GM21526 (cell line): ENCODE measurements around the gene VPS26C.
A peak's percentile ranks its signal among the peaks of the same experiment; 100 is the strongest.

ENCODE experiments used
- ATAC-seq: cut with Tn5 transposase; IDR thresholded peaks from one replicate; pipeline ENCODE4 v1.9.1; 2021; ENCODE audit warnings: moderate library complexity; ENCODE audit not compliant: unreplicated experiment, low FRiP score

The VPS26C gene

DNA sequence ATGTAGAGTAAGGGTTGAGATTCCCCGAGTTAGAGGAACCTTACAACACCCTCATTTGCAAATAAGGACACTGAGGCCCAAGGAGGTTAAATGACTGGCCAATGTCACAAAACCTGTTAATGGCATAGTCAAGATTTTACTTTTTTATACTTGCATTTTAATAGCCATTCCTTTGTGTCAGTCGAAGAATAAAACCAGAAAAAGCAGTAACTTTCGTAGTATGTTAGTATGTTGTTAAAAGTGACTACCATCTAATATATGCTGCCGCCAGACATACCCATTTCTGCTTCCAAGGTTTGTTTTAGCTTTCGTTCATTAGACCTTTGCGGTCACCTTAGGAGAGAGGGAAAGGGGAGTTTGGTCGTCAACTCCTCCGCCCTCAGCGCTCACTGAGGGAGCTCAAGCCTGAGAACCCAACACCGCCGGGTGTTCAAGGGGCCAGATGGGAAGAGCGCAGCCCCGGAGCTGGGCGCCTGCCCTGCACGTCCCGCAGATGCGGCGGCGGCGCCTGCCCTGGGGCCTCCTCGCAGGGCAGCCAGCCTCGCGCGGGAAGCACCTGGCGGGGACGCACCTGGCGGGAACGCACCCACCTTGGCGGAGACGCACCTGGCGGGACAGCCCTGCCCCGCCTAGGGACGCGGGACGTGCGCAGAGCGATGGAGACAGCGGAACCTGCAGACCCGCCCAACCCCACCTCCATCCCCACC is 466 bp downstream of the VPS26C start:
- ATAC-seq = peak; percentile 12

DNA sequence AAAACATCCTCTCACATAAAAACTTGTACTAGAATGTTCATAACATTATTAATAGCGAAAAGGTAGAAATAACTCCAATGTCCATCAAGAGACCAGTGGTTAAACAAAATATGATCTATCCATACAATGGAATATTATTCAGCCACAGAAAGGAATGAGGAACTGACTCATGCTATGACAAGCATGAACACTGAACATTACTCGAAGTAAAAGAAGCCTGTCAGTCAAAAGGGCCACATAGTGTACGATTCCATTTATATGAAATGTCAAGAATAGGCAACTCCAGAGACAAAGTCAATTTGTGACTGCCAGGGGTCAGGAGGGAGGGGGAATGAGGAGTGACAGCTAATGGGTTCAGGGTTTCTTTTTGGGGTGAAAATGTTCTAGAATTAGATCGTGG is 2.3 kb downstream of the VPS26C start:
- ATAC-seq = no peak

DNA sequence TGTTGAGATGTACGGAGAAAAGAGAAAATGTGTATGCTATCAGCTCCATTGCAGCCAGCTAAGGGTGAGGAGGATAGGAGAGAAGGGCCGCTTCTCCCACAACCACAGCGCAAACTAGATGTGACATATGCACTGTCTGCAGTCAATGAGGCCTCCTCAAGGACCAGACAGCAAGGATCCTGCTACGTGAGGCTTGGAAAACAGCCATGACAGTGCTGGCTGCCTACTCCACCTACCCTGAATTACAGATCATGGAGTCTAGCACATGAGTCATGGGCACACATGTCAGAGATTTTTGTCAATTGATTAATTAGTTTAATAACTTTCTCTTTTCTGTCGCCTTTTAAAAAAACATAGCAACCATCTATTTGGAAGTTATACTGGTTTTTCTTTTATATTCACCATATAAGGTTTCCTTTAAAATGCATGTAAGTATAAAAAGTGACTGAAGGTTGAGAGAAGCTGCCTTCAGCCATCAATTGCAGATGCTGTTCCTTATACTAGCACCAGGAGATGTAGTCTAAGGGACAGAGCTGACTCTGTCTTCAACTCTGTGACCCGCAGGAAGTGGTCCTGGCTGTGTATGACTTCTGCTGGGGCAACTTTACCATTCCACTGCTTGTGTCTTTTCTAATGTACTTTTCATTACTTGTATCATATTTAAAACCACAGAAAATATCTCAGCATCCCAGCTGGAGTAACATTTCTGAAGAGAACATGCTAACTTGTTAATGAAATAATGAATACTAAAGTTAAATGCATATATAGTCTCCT is 3.1 kb downstream of the VPS26C start:
- no peak for ATAC-seq

DNA sequence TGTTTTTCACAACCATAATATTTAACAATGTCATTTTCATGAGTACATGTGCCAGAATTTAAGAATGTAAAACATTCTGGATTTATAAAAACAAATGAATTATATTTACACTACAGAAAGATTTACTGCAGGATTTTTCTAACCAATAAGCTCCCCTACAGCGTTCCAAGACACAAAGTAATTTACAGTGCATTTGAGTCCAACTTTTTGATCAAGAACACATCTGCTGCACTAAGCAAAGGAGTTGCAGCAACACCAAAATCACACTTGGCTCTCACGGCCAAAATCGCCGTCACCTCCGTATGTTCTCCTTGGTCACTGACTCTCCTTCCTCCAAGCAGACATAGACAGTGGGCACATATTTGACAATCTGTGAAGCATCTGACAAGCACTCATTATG is 7.7 kb downstream of the VPS26C start:
- no peak for ATAC-seq

DNA sequence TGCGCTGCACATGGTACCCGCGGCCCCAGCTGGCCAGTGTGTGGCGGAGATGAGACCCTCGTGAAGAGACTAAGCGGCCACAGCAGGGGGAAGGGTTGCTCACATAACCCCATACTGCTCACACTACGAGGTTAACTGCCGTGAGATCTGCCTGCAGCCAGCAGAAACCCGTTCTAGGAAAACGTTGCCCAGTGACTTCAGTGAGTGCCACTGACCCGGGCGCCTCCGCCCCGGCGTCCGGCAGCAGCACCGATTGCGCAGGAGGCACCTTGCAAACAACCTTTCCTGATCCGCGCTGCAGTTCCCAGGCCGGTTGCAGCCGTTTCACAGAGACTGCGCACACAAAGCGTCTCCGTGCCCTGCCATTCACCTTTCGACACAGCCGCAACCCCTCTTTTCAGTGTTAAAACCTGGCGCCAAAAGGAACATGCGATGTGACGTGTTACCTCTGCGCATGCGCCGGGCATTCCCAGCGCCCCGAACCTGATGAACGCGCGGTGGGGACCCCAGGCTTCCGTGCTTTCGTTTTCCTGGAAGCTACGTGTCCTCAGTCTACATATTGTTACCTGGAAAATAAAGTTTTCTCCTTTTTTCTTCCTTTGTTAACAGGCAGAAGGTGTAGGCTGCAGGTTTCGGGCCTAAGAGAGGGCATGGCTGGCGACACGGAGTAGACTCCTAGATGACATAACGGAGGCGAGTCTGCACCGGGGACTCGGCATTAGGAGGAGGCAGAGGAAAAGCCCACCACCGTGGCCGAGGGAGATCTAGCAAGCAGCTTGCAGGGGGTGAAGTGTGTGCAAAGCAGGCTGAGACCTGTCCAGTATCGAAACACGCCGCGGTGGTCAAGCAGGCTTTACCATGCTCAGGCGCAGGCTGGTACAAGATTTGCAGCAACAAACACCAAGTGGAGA is 8.9 kb downstream of the VPS26C start:
- ATAC-seq = peak; percentile 57

DNA sequence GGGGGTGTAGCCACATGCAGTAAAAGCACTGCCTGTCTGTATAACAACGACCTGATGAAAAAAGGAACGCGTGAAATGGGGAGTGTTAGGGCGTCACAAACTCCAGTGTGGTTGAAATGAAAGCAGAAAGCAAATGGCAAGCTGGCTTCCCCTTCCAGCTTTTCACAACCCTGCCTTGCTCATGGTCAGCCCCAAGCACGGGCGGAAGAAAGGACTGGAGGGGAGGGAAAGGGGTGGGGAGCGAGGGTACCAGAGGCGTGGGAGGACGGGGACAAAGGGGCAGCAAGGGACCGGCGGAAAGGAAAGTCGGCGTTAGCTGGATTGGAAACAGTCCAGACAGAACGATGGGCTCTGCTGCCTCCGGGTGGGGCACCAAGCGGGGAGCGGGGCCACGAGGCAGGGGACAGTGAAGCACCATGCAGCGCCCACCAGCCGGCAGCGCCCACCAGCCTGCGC is 9.6 kb downstream of the VPS26C start:
- peak; percentile 32 for ATAC-seq

DNA sequence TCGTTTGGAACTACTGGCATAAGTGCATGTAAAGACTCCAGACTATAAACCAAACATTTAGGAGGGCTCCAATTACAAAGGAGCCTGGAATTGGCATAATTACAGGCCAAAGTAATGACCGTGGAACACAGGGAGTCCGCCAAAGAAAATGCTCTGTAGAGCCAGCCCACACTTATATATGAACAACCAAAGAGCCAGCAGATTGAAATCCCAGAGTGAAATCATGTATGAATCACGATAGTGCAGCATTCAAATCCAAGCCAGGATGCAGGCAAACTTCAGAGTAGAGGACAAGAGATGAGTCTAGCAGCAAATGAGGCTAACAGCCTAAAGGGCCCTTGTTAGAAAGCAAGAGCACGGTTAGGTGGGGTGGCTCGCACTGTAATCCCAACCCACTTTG is 13.1 kb downstream of the VPS26C start:
- no peak for ATAC-seq

DNA sequence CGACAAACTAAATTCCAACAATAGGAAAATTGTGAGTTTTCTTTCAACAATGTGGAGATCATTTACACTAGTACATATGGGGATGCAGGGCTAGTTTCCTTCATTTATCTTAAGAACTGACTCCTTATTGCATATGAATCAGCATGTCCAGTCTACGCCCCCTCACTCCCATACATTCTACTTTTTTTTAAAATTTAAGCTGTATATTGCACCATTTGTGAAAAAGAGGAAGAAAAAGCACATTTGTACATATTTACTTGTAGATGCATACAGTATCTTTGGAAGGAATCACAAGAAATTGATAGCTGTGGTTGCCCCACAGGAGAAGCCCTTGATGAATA is 15.9 kb downstream of the VPS26C start:
- ATAC-seq = no peak

DNA sequence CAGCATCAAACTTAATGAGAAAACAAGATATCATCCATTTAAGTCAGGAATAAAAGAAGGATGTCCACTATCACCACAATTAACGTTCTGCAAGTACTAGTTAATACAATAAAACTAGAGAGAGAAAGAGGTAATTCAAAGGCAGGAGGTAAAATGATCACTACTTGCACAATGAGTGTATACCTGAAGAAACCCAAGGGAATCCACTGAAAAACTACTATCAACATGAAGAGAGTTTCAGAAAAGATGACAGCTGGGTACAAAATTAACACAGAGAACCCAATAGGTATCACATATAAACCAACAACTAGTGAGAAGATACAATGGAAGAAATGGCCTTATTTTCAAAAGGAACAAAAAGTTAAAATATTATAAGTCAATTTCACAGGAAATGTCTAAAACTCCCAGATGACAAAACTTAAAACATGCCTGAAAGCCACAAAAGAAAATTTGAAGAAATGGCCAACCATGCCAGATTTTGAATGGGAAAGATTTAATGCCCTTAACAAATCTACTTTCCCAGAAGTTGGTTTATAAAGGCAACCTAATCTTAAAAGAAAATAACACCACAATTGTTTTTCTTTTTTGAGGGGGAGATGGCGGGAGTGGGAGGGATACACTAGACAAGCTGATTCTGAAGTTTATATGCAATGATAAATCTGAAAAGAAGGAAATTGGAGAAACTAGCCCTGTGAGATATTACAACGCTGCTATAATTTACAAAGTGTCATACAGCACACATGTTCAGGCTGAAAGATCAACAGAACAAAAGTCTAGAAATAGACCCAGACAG is 17.8 kb downstream of the VPS26C start:
- ATAC-seq = no peak

DNA sequence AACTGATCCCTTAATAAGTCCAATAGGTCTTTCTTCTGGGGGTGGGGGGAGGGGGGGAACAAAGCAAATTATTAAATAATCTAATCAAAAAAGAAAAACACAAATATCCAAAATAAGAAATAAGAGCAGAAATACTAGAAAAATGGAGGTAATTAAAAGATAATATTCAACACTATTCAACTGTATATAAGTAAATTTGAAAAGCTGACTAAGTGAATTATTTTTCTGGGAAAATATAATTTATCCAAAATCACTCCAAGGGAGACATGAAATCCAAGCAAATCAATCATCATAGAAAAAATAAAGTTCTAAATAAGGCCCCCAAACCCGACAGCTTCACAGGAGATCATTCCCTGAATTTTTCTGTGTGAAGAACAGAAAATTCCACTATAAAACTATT is 18.8 kb downstream of the VPS26C start:
- no peak for ATAC-seq

DNA sequence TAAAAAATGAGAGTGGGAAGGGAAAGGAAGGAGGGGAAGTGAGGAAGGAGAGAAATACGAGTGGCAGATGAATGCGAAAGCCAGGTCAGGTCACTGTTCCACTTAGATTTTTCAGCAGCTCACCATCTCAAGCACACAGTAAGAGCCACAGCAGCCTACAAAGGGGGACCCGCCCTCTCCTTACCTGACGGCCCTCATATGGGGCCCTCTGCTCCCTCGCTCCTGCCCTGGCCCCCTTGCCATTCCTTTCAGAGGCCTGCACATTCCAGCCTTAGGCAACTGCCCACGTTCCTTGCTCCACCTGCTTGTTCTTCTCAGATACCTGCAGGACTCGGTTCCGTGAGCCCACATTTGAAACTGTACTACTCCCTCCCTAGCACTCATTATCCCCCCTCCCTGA is 22.0 kb downstream of the VPS26C start:
- no peak for ATAC-seq

DNA sequence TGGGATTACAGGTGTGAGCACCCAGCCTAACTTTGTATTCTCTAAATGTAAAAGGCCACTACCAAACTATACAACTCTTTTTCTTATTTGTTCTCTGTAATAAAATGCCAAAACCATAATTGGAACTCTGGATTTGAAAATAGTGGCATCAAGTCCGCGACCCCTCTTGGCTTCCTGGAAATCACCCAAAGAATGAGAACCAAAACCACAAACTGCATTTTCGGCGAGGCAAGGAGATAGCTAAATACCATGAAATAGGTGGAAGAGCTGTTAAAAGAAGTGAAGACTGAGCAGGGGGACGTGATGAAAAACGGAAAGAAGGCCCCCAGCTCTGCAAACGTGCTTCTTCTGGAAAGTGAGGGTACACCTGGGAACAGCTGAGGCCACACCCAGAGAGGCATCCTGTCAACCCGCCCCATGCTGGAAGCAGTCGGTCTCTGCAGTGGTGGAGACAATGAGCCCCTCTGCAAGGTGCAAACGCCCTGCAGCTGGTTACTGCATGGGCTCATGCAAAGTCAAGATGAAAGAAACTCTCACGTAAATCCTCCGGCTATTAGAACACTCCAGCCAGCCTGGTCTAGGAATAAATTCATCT is 22.5 kb downstream of the VPS26C start:
- ATAC-seq = no peak

DNA sequence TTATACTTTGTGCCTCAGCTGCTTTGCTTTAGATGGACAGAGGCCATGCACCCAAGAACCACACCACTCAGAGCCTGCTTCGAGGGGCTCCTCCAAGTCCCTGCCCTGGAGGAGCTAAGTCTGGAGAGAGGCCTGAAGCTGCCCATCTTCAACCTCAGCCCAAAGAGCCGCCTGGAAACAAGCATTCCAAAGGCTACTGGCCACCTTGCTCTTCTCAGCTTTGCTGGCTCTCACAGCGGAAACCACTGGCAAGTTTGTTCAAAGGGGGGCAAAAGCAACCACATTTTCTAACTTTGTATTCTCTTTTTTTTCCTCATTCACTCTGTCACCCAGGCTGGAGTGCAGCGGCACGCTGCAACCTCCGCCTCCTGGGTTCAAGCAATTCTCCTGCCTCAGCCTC is 23.2 kb downstream of the VPS26C start:
- ATAC-seq = no peak

DNA sequence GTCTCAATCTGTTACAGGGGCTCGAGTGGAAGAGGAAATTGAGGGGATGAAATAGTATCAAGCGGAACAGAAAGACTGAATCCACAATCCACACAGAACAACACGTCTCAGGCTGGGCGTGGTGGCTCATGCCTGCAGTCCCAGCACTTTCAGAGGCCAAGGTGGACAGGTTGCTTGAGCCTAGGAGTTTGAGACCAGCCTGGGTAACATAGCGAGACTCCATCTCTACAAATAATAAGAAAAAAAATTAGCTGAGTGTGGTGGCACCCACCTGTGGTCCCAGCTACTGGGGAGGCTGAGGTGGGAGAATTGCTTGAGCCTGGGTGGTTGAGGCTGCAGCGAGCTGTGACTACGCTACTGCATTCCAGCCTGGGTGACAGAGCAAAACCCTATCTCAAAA is 25.7 kb downstream of the VPS26C start:
- ATAC-seq = no peak

DNA sequence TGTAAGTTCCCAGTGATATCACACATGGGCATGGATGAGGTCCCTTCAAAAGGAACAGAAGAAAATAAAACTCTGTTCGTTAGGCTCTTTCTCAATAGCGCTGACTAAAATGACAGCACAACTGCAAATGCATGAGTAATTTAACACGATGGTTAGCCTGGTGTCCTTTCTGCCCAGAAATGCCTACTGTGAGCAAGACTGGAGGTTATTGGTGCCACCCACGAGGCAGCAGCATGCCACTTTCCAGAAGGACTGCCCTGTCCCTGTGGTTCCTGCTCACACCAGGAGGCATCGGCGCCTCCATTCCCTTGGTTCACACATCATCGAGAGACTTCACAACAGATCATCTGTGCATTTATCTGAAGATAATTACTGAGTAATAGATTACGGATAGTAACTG is 26.2 kb downstream of the VPS26C start:
- ATAC-seq = no peak

DNA sequence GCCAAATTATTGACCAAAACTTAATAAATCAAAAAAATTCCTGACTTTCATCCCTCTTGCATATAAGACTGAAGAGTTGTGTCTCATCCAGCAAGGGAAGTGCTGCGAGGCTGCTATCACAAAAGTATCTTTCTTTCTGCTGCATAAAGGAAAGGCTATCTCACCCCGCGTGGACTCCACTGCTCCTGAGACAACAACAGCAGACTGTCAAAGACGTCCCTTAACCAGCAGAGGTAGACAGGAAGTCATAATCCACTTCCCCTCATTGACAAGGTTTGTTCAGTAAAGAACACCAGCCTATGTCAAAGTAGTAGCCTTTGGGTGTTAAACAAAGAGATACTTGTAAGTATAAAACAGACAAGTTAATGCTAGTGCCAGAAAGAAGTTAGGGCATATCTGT is 29.4 kb downstream of the VPS26C start:
- ATAC-seq = no peak

DNA sequence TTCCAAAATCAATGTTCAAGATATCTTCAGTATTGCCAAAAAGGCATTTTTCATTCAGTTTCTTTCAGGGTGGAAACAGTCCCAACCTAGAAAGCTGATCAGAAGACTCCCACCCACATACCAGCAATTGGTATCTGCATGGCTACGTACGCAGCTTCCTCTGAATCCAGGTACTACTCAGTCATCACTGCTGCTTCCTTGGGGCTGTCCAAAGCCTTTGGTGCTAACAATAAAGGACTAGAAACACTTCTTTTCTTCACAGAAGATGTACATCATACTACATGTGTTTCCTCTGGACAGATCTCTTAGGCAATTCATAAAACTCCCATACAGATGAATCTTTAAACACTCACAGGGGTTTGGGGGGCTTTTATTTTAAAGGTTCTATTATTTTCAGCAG is 29.8 kb downstream of the VPS26C start:
- no peak for ATAC-seq

DNA sequence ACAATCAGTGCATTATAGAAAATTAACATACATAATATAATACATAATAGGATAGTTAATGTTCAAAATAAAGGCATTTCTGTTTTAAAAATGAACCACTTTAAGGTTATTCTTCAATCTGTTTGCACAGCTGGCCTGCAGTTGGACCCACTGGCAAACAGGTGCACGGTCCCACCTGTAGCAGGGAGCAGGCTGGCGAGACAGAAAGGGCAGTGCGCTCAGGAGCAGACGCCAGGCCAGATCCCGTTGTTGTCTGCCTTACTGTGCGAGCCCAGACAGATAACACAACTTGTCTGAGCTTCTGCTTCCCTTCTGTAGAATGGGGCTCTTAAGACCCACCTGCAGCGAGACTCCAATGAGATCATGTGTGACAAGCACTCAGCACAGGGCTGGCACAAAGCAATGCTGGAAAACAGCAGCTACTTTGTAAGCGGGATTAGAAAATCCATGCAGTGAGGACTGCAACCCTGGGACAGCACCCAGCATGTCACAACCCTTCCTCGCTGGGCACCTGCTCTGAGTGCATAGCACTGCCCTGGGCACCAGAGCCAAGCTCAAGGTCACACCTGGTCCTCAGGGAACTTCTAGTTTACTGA is 33.5 kb downstream of the VPS26C start:
- ATAC-seq = no peak

DNA sequence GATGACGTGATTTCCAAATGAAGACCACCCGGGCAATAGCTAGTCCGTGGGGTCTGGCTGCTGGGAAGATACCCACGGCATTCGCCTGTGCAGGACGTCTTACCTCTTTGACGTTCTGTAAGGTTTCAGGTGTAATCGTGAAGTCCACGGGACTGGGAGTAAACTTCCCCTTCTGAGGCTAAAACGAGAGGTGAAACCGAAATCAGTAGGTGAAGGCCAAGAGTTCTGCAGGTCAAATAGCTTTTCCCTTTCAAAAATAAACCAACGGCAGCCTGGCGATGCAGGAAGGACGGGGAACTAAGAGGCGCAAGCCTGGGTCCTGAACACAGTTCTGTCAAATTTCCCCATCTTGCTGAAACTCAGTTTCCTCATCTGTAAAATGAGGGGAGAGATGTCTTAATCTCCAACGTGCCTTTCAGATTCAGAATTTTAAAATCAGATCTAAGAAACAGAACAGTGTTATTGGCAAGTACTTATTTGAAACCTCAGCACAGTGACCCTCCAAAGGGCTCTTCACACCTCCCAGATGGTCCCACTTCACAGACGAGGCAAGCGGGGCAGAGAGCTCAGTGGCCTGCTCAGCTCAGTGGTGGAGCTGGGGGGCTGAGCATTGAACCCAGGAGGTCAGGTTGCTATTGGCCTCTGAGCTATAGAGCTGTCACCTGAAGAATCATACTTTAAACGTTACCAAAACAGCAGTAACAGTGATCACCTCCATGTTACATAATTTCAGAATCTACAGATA is 34.7 kb downstream of the VPS26C start:
- ATAC-seq = peak; percentile 75
